Measurements from ENCODE around the gene DDX10. TPM values are rescaled to one million over a fixed set of nuclear protein-coding genes. Genes with fewer than 3 reads are reported as not detected.

DDX10 gene
- total and polyA plus RNA-seq, 8 donors = 11.6 to 22.6 (median 17.6) TPM

DNA sequence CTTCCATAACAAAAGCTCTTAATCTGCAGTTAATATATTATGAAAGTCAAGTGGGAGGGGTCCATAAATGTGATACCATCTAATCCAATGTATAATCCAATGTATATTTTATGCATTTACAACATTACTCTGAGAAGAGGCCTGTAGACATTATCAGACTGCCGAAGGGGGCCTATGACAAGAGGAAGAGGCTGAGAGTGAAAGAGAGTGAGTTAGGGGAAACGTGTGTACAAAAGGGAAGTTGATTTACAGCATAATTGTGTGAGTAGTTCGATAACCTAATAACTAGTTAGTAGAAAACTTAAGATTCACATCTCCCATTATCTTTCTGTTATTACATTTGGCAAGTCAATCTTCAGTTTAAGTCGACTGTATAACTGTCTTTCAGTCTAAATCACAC is 86.6 kb downstream of the DDX10 start:
- 70 to 93% (median 87%) methylated on average over 4 of the region's 4 CpGs for WGBS, 5 donors
- Histone ChIP-seq H3K9me3 (no peaks in the 10 kb centered on the region), H3K4me1 (peaks cover 0 to 23% (median 5%) of the 10 kb centered on the region in 4 donors), H3K27me3 (no peaks in the 10 kb centered on the region), H3K27ac (no peak overlapping the region), H3K4me3 (no peak overlapping the region), H3K36me3 (no peaks in the 10 kb centered on the region)
- intact Hi-C loops (cut with DNase I; ENCODE audit: low total_unique reads) = no loop called here
- TF ChIP-seq POLR2AphosphoS5 (IDR thresholded peaks at IDR 0.05) (no peak), POLR2A (IDR thresholded peaks at IDR 0.05) (no peak)
- TF ChIP-seq, protein P1, sequence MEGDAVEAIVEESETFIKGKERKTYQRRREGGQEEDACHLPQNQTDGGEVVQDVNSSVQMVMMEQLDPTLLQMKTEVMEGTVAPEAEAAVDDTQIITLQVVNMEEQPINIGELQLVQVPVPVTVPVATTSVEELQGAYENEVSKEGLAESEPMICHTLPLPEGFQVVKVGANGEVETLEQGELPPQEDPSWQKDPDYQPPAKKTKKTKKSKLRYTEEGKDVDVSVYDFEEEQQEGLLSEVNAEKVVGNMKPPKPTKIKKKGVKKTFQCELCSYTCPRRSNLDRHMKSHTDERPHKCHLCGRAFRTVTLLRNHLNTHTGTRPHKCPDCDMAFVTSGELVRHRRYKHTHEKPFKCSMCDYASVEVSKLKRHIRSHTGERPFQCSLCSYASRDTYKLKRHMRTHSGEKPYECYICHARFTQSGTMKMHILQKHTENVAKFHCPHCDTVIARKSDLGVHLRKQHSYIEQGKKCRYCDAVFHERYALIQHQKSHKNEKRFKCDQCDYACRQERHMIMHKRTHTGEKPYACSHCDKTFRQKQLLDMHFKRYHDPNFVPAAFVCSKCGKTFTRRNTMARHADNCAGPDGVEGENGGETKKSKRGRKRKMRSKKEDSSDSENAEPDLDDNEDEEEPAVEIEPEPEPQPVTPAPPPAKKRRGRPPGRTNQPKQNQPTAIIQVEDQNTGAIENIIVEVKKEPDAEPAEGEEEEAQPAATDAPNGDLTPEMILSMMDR (IDR thresholded peaks at IDR 0.05) = no peak
- DNase-seq = no peak

DNA sequence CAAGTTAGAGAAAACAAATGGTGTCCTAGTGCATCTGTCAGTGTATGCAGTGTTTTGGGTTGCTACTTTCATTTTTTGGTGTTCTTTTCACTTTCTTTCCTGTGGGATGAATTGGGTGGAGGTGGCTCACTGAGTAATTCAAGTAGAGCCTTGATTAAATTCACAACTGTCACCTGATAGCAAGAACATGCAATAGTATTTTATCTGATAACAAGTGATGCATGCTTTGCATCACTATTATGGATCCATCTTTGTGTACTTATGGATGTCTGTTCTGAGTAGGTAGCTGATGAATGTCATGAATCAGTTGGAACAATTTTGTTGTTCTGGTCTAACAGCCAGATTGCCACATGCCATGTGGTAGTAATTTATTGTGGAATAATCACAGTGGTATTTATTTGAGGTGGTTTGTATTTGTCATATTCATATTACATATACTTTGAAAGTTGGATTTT is 87.5 kb downstream of the DDX10 start:
- no peak overlapping the region for H3K4me3 ChIP-seq
- peaks cover 0 to 27% (median 5%) of the 10 kb centered on the region in 4 donors for H3K4me1 ChIP-seq
- DNase-seq = no peak
- no peaks in the 10 kb centered on the region for H3K9me3 ChIP-seq
- no peaks in the 10 kb centered on the region for H3K27me3 ChIP-seq
- no peak for TF ChIP-seq POLR2AphosphoS5 (IDR thresholded peaks at IDR 0.05)
- TF ChIP-seq EP300 (IDR thresholded peaks at IDR 0.05) = no peak
- TF ChIP-seq, protein P1 (IDR thresholded peaks at IDR 0.05) = no peak
- TF ChIP-seq POLR2A (IDR thresholded peaks at IDR 0.05) = no peak
- no peaks in the 10 kb centered on the region for H3K36me3 ChIP-seq
- intact Hi-C loops (cut with DNase I; ENCODE audit: low total_unique reads) = no loop called here
- H3K27ac ChIP-seq = no peak overlapping the region

DNA sequence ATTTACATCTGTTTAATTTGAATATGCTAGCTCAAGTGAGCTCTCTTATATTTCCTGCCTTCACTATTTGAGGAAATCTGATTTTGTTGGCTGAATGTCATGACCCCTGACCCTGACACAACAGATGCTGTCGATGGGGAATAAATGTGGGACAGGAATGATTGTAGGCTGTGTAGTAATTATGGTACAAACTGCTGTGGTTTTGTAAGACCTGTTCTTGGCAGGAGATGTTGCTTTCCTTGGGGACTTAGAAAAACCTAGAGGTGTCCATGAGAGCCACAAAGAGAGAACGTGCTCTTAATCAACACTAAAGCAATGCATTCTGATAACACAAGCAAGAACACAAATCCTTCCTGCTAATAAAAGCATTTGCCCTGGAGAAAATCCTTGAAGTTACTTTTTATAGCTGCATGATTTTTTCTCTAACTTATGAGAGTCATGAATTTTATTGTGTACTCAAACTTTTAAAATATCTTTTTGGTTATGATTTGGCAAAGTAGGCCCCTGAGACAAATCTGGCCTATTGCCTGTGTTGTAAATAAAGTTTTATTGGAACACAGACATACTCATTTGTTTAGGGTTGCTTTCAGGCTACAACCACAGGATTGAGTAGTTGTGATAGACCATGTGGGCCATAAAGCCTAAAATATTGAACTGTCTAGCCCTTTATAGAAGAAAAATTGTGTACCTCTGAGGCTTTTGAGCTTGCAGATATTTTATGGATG is 90.2 kb downstream of the DDX10 start:
- intact Hi-C loops (cut with DNase I; ENCODE audit: low total_unique reads) = no loop called here
- DNase-seq = peak in 1 of 2 donors; percentile 12

DNA sequence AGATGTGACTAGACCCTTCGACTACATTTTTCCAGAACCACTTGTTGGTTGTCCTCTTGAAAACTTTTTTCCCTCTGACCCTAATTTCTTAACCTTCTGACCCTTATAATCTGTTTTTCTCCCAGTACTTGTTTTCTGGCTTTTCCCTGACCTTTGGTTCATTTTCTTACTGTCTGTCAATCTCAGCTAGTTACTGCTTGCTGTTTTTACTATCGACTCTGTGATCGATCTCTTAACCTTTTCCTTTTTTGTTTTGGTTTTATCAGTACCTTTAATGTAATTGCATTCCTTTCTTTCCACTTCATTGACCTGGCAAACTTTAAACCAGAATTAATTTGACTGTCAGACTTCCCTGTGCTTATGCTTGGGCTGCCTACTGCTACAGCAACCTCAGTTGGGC is 92.8 kb downstream of the DDX10 start:
- no peaks in the 10 kb centered on the region for H3K36me3 ChIP-seq
- TF ChIP-seq POLR2AphosphoS5 (IDR thresholded peaks at IDR 0.05) = no peak
- TF ChIP-seq EP300 (IDR thresholded peaks at IDR 0.05) = no peak
- TF ChIP-seq, protein P1 (IDR thresholded peaks at IDR 0.05) = no peak
- no peak overlapping the region for H3K27ac ChIP-seq
- WGBS, 5 donors = 39 to 66% (median 54%) methylated on average over 3 of the region's 3 CpGs
- intact Hi-C loops (cut with DNase I; ENCODE audit: low total_unique reads) = no loop called here
- H3K4me3 ChIP-seq = no peak overlapping the region
- no peak for DNase-seq
- H3K27me3 ChIP-seq = no peaks in the 10 kb centered on the region
- peaks cover 0 to 35% (median 5%) of the 10 kb centered on the region in 4 donors for H3K4me1 ChIP-seq
- H3K9me3 ChIP-seq = no peaks in the 10 kb centered on the region

More for the DNA sequence above, 90.2 kb downstream of the DDX10 start:
- 11 to 31% (median 21%) methylated on average over 2 of the region's 2 CpGs for WGBS, 5 donors
- H3K27ac ChIP-seq = no peak overlapping the region
- no peak overlapping the region for H3K4me3 ChIP-seq
- H3K27me3 ChIP-seq = no peaks in the 10 kb centered on the region
- no peak for TF ChIP-seq POLR2A (IDR thresholded peaks at IDR 0.05)
- TF ChIP-seq POLR2AphosphoS5 (IDR thresholded peaks at IDR 0.05) = no peak
- no peak for TF ChIP-seq EP300 (IDR thresholded peaks at IDR 0.05)
- TF ChIP-seq, protein P1 (IDR thresholded peaks at IDR 0.05) = no peak
- peaks cover 0 to 35% (median 5%) of the 10 kb centered on the region in 4 donors for H3K4me1 ChIP-seq
- no peaks in the 10 kb centered on the region for H3K36me3 ChIP-seq
- H3K9me3 ChIP-seq = no peaks in the 10 kb centered on the region
